Esophagus squamous epithelium (tissue), 4 donors: ENCODE results near the gene CD27.

Source experiments
- CTCF ChIP-seq, 6 experiments: fragments of 450-650 bp in 4 of 6; fragments of 200-600 bp in 2 of 6; sonication (generic) in 2 of 6; IDR thresholded peaks; one replicate each; pipeline ENCODE4 v1.5.1; 2016 to 2019; ENCODE audit warnings: antibody characterized with exemption in 6 of 6, mild to moderate bottlenecking in 4 of 6, moderate library complexity in 4 of 6
- POLR2A ChIP-seq, 4 donors: fragments of 450-650 bp; IDR thresholded peaks; one replicate each; pipeline ENCODE4 v1.6.1; 2017; ENCODE audit warnings: antibody characterized with exemption in 4 of 4, mild to moderate bottlenecking in 4 of 4, moderate library complexity in 3 of 4

- TF ChIP-seq CTCF (IDR thresholded peaks at IDR 0.05) (no peak), POLR2A (IDR thresholded peaks at IDR 0.05) (no peak)
Measured at GRCh38 chr12:6416596-6416995, 28.2 kb upstream of the CD27 start.
